HepG2 (cell line): ENCODE results near the gene FLOT2. TPM values are rescaled to one million over a fixed set of nuclear protein-coding genes. Genes with fewer than 3 reads are reported as not detected.

Experiments used
- ARNTL ChIP-seq: sonication (generic); formaldehyde crosslinking; IDR thresholded peaks from 2 replicates; pipeline ENCODE4 v1.4.0; 2020; ENCODE audit warnings: mild to moderate bottlenecking, missing genetic modification reagents
- ATF7-NPFF ChIP-seq: sonication (generic); formaldehyde crosslinking; IDR thresholded peaks from 2 replicates; pipeline ENCODE4 v1.8.1; 2023; ENCODE audit warnings: mild to moderate bottlenecking, low read depth, missing genetic modification reagents, moderate library complexity
- CCDC6 ChIP-seq: sonication (generic); formaldehyde crosslinking; IDR thresholded peaks from 2 replicates; pipeline ENCODE4 v1.8.1; 2022; ENCODE audit warnings: mild to moderate bottlenecking, missing genetic modification reagents, moderate library complexity
- ERF ChIP-seq: IDR thresholded peaks from 2 replicates; pipeline ENCODE4 v1.6.1; 2018; ENCODE audit warnings: missing biosample characterization, missing genetic modification reagents
- TBX3 ChIP-seq: fragments of 450-650 bp; IDR thresholded peaks from 2 replicates; pipeline ENCODE4 v1.6.1; 2017; ENCODE audit warnings: antibody characterized with exemption, mild to moderate bottlenecking, inconsistent platforms, borderline replicate concordance
- ZBTB26 ChIP-seq: IDR thresholded peaks from 2 replicates; pipeline ENCODE4 v1.6.1; 2016; ENCODE audit warnings: missing compliant biosample characterization, missing genetic modification reagents, borderline replicate concordance
- ZFY ChIP-seq: sonication (generic); formaldehyde crosslinking; IDR thresholded peaks from 2 replicates; pipeline ENCODE4 v1.4.0; 2020; ENCODE audit warnings: missing genetic modification reagents
- ZHX2 ChIP-seq, 2 experiments: sonication (generic) in 1 of 2; formaldehyde crosslinking in 1 of 2; IDR thresholded peaks; 2 replicates each; pipeline versions ENCODE4 v1.6.1 to v1.9.0; 2014 to 2022; ENCODE audit warnings: antibody characterized with exemption in 1 of 2, borderline replicate concordance in 1 of 2, inconsistent platforms in 1 of 2, low read depth in 1 of 2, missing genetic modification reagents in 1 of 2
- ZMYM2 ChIP-seq: sonication (generic); formaldehyde crosslinking; IDR thresholded peaks from 2 replicates; pipeline ENCODE4 v1.8.0; 2022; ENCODE audit warnings: mild to moderate bottlenecking, missing genetic modification reagents
- ZNF17 ChIP-seq: sonication (generic); formaldehyde crosslinking; IDR thresholded peaks from 2 replicates; pipeline ENCODE4 v1.5.0; 2020; ENCODE audit warnings: mild to moderate bottlenecking, missing genetic modification reagents
- ZNF180 ChIP-seq: sonication (generic); formaldehyde crosslinking; IDR thresholded peaks from 2 replicates; pipeline ENCODE4 v1.4.0; 2020; ENCODE audit warnings: low read depth, missing genetic modification reagents, borderline replicate concordance
- ZNF207 ChIP-seq: fragments of 450-650 bp; IDR thresholded peaks from 2 replicates; pipeline ENCODE4 v1.6.1; 2016; ENCODE audit warnings: antibody characterized with exemption, borderline replicate concordance
- ZNF34 ChIP-seq: sonication (generic); formaldehyde crosslinking; IDR thresholded peaks from 2 replicates; pipeline ENCODE4 v1.4.0; 2020; ENCODE audit warnings: mild to moderate bottlenecking, missing genetic modification reagents, borderline replicate concordance
- ZNF556 ChIP-seq: sonication (generic); formaldehyde crosslinking; IDR thresholded peaks from 2 replicates; pipeline ENCODE4 v1.4.0; 2020; ENCODE audit warnings: mild to moderate bottlenecking, missing genetic modification reagents, borderline replicate concordance
- polyA plus RNA-seq, 8 experiments: library from polyadenylated mRNA; depleted of rRNA in 3 of 8; stranded (reverse) in 7 of 8; unstranded in 1 of 8; fragments of >200 nt; fragmentation: Illumina TruSeq in 4 of 8; extraction: Trizol in 4 of 8; gene quantifications; 2 replicates each; pipeline versions ENCODE4 v1.2.1 to v1.2.3, GENCODE V29; 2011 to 2016; ENCODE audit warnings: low read depth in 4 of 8, missing spikeins in 1 of 8, mixed read lengths in 1 of 8; ENCODE audit not compliant: insufficient read depth in 1 of 8
- total RNA-seq, 5 experiments: library from RNA; depleted of rRNA; stranded (reverse); fragments of >200 nt; fragmentation: Illumina TruSeq; extraction: Trizol; gene quantifications; 2 replicates each; pipeline ENCODE4 v1.2.3, GENCODE V29; 2016; ENCODE audit warnings: low read depth in 1 of 5

The FLOT2 gene
- total and polyA plus RNA-seq, 2 of the 13 experiments (the other 11 are each of a cell fraction or from before 2014, with no cell fraction given), result 54.3 to 54.5 TPM

- 0 out of 2 replicates have a peak, but pooled peaks have one; percentile 41 for TF ChIP-seq ZHX2 (IDR thresholded peaks at IDR 0.05; ENCODE audit: low read depth)
- TF ChIP-seq ZHX2 (CRISPR knock-in tag; IDR thresholded peaks at IDR 0.05; ENCODE audit: borderline replicate concordance), result no peak
- peak; percentile 58; the same call in 1 of the 2 replicates for TF ChIP-seq ZMYM2 (CRISPR knock-in tag)
- TF ChIP-seq ZNF17 (CRISPR knock-in tag), result no peak
- 0 out of 2 replicates have a peak, but pooled peaks have one; percentile 48 for TF ChIP-seq ZBTB26
- TF ChIP-seq ZNF556 (CRISPR knock-in tag), result peak; percentile 95
- TF ChIP-seq ZFY (CRISPR knock-in tag), result peak; percentile 97
- TF ChIP-seq ATF7-NPFF (CRISPR knock-in tag), result peak; percentile 38; the same call in 1 of the 2 replicates
- peak; percentile 57; the same call in 1 of the 2 replicates for TF ChIP-seq ZNF34 (CRISPR knock-in tag)
- TF ChIP-seq ZNF180 (CRISPR knock-in tag), result no peak
- peak; percentile 79 for TF ChIP-seq ERF
- peak; percentile 36; the same call in 1 of the 2 replicates for TF ChIP-seq TBX3
- TF ChIP-seq ARNTL (CRISPR knock-in tag), result peak; percentile 75; the same call in 1 of the 2 replicates
- TF ChIP-seq CCDC6 (CRISPR knock-in tag), result peak; percentile 87
- no peak for TF ChIP-seq ZNF207
These were observed 5.4 kb upstream of the FLOT2 start, which contains the start of gene DHRS13 (continued) for GRCh38 chr17:28902819-28903545.
